IMR-90 (cell line): Measurements from ENCODE around the gene APBB1IP. TPM values are rescaled to one million over a fixed set of nuclear protein-coding genes. Genes with fewer than 3 reads are reported as not detected.

Experiments
- ATAC-seq: fragments of 200-7000 bp; cut with Tn5 transposase; 2 replicates; pipeline ENCODE4 v1.9.1; 2020; ENCODE audit warnings: low read depth, mild to moderate bottlenecking, moderate library complexity
- BruUV-seq: library from RNA; stranded (reverse); fragments of 400-500 nt; replicated peaks from 2 replicates; lab custom pipeline; 2021; lab: Mats Ljungman, UMichigan
- CTCF ChIA-PET: fragments of 300-600 bp; formaldehyde crosslinking; extraction: SDS; loops from one replicate; lab custom pipeline; 2021; ENCODE audit warnings: antibody characterized with exemption; lab: Yijun Ruan, JAX
- POLR2A ChIA-PET: fragments of 300-600 bp; sonication (Branson Sonifier 250); formaldehyde crosslinking; loops from one replicate; lab custom pipeline; 2022; ENCODE audit warnings: antibody characterized with exemption; ENCODE audit not compliant: unreplicated experiment; lab: Charles Lee
- DNase-seq: peaks from one replicate; pipeline ENCODE4 v3.0.0; 2013
- H2AFZ ChIP-seq: replicated peaks from 2 replicates; pipeline ENCODE3; 2013; ENCODE audit warnings: low read length, mild to moderate bottlenecking; ENCODE audit not compliant: poor library complexity
- H2AK5ac ChIP-seq: 2 replicates; pipeline ENCODE4 v1.6.1; 2013; ENCODE audit warnings: low read depth, low read length, inconsistent platforms
- H2AK9ac ChIP-seq: replicated peaks from 2 replicates; pipeline ENCODE3; 2013; ENCODE audit warnings: mild to moderate bottlenecking, low read depth, low read length, moderate library complexity; ENCODE audit not compliant: poor library complexity
- H2BK120ac ChIP-seq: 2 replicates; pipeline ENCODE4 v1.6.1; 2013; ENCODE audit warnings: low read depth, low read length, inconsistent platforms
- H2BK15ac ChIP-seq: 3 replicates; pipeline ENCODE4 v1.6.1; 2013; ENCODE audit warnings: low read depth, low read length, inconsistent platforms
- H2BK20ac ChIP-seq: 2 replicates; pipeline ENCODE4 v1.6.1; 2013; ENCODE audit warnings: low read depth, mild to moderate bottlenecking, inconsistent platforms, low read length, moderate library complexity
- H2BK5ac ChIP-seq: 2 replicates; pipeline ENCODE4 v1.6.1; 2013; ENCODE audit warnings: mild to moderate bottlenecking, low read depth, low read length, inconsistent platforms; ENCODE audit not compliant: poor library complexity, severe bottlenecking
- H3K14ac ChIP-seq: replicated peaks from 2 replicates; pipeline ENCODE4 v1.6.1; 2013; ENCODE audit warnings: low read depth, low read length, inconsistent platforms
- H3K18ac ChIP-seq: 2 replicates; pipeline ENCODE4 v1.6.1; 2013; ENCODE audit warnings: low read depth, low read length, control low read depth
- H3K23ac ChIP-seq: 2 replicates; pipeline ENCODE4 v1.6.1; 2013; ENCODE audit warnings: low read depth, low read length, inconsistent platforms
- H3K27ac ChIP-seq: 2 replicates; pipeline ENCODE4 v1.5.1; 2013; ENCODE audit warnings: mild to moderate bottlenecking, control low read depth, low read length; ENCODE audit not compliant: insufficient read depth
- H3K27me3 ChIP-seq: 2 replicates; pipeline ENCODE4 v1.6.1; 2013; ENCODE audit warnings: low read length; ENCODE audit not compliant: control insufficient read depth, insufficient read depth
- H3K36me3 ChIP-seq: 2 replicates; pipeline ENCODE4 v1.6.1; 2013; ENCODE audit warnings: low read length, mixed read lengths; ENCODE audit not compliant: control insufficient read depth, insufficient read depth
- H3K4ac ChIP-seq: 2 replicates; pipeline ENCODE4 v1.6.1; 2013; ENCODE audit warnings: low read depth, low read length, inconsistent platforms
- H3K4me1 ChIP-seq: 2 replicates; pipeline ENCODE4 v1.6.1; 2013; ENCODE audit warnings: low read length, mixed read lengths; ENCODE audit not compliant: control insufficient read depth, insufficient read depth
- H3K4me2 ChIP-seq: 2 replicates; pipeline ENCODE4 v1.6.1; 2013; ENCODE audit warnings: low read depth, mild to moderate bottlenecking, control low read depth, low read length, moderate library complexity
- H3K4me3 ChIP-seq: 2 replicates; pipeline ENCODE4 v1.5.1; 2013; ENCODE audit warnings: low read depth, mild to moderate bottlenecking, control low read depth, low read length, moderate library complexity; ENCODE audit not compliant: insufficient read depth
- H3K56ac ChIP-seq: 2 replicates; pipeline ENCODE4 v1.6.1; 2013; ENCODE audit warnings: low read length, inconsistent platforms; ENCODE audit not compliant: insufficient read depth; ENCODE audit errors: extremely low read depth
- H3K79me1 ChIP-seq, 2 experiments: 2 replicates each; pipeline ENCODE4 v1.6.1; 2013; ENCODE audit warnings: low read length in 2 of 2, inconsistent platforms in 1 of 2, low read depth in 1 of 2
- H3K9ac ChIP-seq: 2 replicates; pipeline ENCODE4 v1.6.1; 2013; ENCODE audit warnings: low read depth, low read length, control low read depth
- H3K9me1 ChIP-seq: 2 replicates; pipeline ENCODE4 v1.6.1; 2013; ENCODE audit warnings: low read length, inconsistent platforms; ENCODE audit not compliant: insufficient read depth
- H3K9me3 ChIP-seq: 2 replicates; pipeline ENCODE4 v1.6.1; 2013; ENCODE audit warnings: low read length; ENCODE audit not compliant: control insufficient read depth, insufficient read depth
- H4K20me1 ChIP-seq: 2 replicates; pipeline ENCODE4 v1.6.1; 2013; ENCODE audit warnings: low read length, inconsistent platforms; ENCODE audit not compliant: insufficient read depth
- H4K5ac ChIP-seq: 2 replicates; pipeline ENCODE4 v1.6.1; 2013; ENCODE audit warnings: mild to moderate bottlenecking, low read depth, low read length, control low read depth
- H4K8ac ChIP-seq, 2 experiments: 2 replicates each; pipeline ENCODE4 v1.6.1; 2013; ENCODE audit warnings: low read depth in 2 of 2, low read length in 2 of 2, control low read depth in 1 of 2, inconsistent platforms in 1 of 2
- H4K91ac ChIP-seq: 2 replicates; pipeline ENCODE4 v1.6.1; 2013; ENCODE audit warnings: low read depth, low read length, inconsistent platforms; ENCODE audit not compliant: insufficient read depth
- BHLHE40 ChIP-seq: fragments of 150-350 bp; IDR thresholded peaks from 2 replicates; pipeline ENCODE4 v1.6.1; 2016; ENCODE audit warnings: mild to moderate bottlenecking, low read depth, low read length
- CTCF ChIP-seq: conservative IDR thresholded peaks from 2 replicates; pipeline ENCODE4 v1.5.1; 2012; ENCODE audit warnings: mild to moderate bottlenecking, low read depth, low read length, improper control_type of control experiment
- ELK1 ChIP-seq: fragments of 150-350 bp; IDR thresholded peaks from 2 replicates; pipeline ENCODE4 v1.6.1; 2016; ENCODE audit warnings: low read depth, mild to moderate bottlenecking, low read length, moderate library complexity, borderline replicate concordance
- FOS ChIP-seq: fragments of 150-350 bp; IDR thresholded peaks from 2 replicates; pipeline ENCODE4 v1.6.1; 2016; ENCODE audit warnings: low read depth, low read length
- MAFK ChIP-seq: IDR thresholded peaks from 2 replicates; pipeline ENCODE4 v1.6.1; 2012; ENCODE audit warnings: low read depth, low read length, improper control_type of control experiment
- MAZ ChIP-seq: IDR thresholded peaks from 2 replicates; pipeline ENCODE4 v1.6.1; 2012; ENCODE audit warnings: low read depth, mild to moderate bottlenecking, low read length, improper control_type of control experiment, moderate library complexity, borderline replicate concordance
- MXI1 ChIP-seq: IDR thresholded peaks from 2 replicates; pipeline ENCODE4 v1.6.1; 2012; ENCODE audit warnings: low read depth, mild to moderate bottlenecking, low read length, moderate library complexity, borderline replicate concordance
- NFE2L2 ChIP-seq: fragments of 150-350 bp; IDR thresholded peaks from 2 replicates; pipeline ENCODE4 v1.6.1; 2016; ENCODE audit warnings: low read depth, mild to moderate bottlenecking, low read length
- POLR2A ChIP-seq: IDR thresholded peaks from 2 replicates; pipeline ENCODE4 v1.6.1; 2012; ENCODE audit warnings: mild to moderate bottlenecking, low read depth, low read length
- RCOR1 ChIP-seq: IDR thresholded peaks from 2 replicates; pipeline ENCODE4 v1.6.1; 2012; ENCODE audit warnings: mild to moderate bottlenecking, low read length, improper control_type of control experiment; ENCODE audit not compliant: insufficient replicate concordance
- SMC3 ChIP-seq: fragments of 150-350 bp; IDR thresholded peaks from 2 replicates; pipeline ENCODE4 v1.6.1; 2016; ENCODE audit warnings: low read depth, mild to moderate bottlenecking, antibody characterized with exemption, low read length, moderate library complexity
- WGBS, 2 experiments: methylation state at CpG; one replicate each; pipeline versions ENCODE4 v1.1.5 to v1.1.7; 2013; ENCODE audit warnings: missing lambda C conversion rate in 2 of 2; ENCODE audit not compliant: insufficient read length in 1 of 2; ENCODE audit errors: extremely low coverage in 2 of 2; 5-methylcytosine and 5-hydroxymethylcytosine counted together
- dilution Hi-C: fragments of 300-500 bp; cut with HindIII; formaldehyde crosslinking; loops from one replicate; pipeline ENCODE4 v1.14.3; 2018; ENCODE audit warnings: low sequenced_read_pairs; ENCODE audit not compliant: unreplicated experiment
- in situ Hi-C: fragments of 300-500 bp; cut with MboI; formaldehyde crosslinking; loops from 3 replicates; pipeline ENCODE4 v1.14.3; 2019; ENCODE audit warnings: low sequenced_read_pairs, inconsistent platforms, mixed read lengths
- intact Hi-C: fragments of 100-400 bp; cut with micrococcal nuclease; formaldehyde crosslinking; loops from 2 replicates; pipeline ENCODE4 v1.10.0; 2022
- polyA plus RNA-seq, 3 experiments: library from polyadenylated mRNA; depleted of rRNA; stranded (reverse); fragments of >200 nt; gene quantifications; 2 replicates each; pipeline ENCODE4 v1.2.3, GENCODE V29; 2012; ENCODE audit warnings: low replicate concordance in 1 of 3
- total RNA-seq: library from RNA; depleted of rRNA; stranded (reverse); fragments of >200 nt; gene quantifications from 2 replicates; pipeline ENCODE4 v1.2.3, GENCODE V29; 2012

Gene APBB1IP
- total and polyA plus RNA-seq, 2 of the 4 experiments (the other 2 are of a cell fraction) = not detected

- no peaks in the 10 kb centered on the region for H3K27me3 ChIP-seq
- H2AFZ ChIP-seq = no peak overlapping the region
- no peak overlapping the region for H2AK5ac ChIP-seq
- H3K14ac ChIP-seq = no peak overlapping the region
- H2BK120ac ChIP-seq = no peak overlapping the region
- H3K4me1 ChIP-seq = no peaks in the 10 kb centered on the region
- WGBS, 2 experiments = 40% methylated on average over 1 of the region's 5 CpGs; no CpG with 5 or more reads in 1 of the 2 experiments
- no peak overlapping the region for H3K23ac ChIP-seq
- no peak overlapping the region for H4K91ac ChIP-seq
- no peaks in the 10 kb centered on the region for H3K9me1 ChIP-seq
- H2AK9ac ChIP-seq = no peak overlapping the region
- H3K4me3 ChIP-seq = no peak overlapping the region
- no peak overlapping the region for H3K27ac ChIP-seq
- H3K18ac ChIP-seq = no peak overlapping the region
- no peak overlapping the region for H2BK5ac ChIP-seq
- ChIA-PET POLR2A (no interaction called here), CTCF (no interaction called here)
- H2BK15ac ChIP-seq = no peak overlapping the region
- H3K4ac ChIP-seq = no peak overlapping the region
- H3K79me1 ChIP-seq = no peaks in the 10 kb centered on the region
- ATAC-seq = no peak
- no peak overlapping the region for H2BK20ac ChIP-seq
- no peaks in the 10 kb centered on the region for H3K36me3 ChIP-seq
- no peak overlapping the region for H3K4me2 ChIP-seq
- in situ Hi-C loops = no loop called here
- no peaks in the 10 kb centered on the region for H4K20me1 ChIP-seq
- H4K8ac ChIP-seq = no peak overlapping the region
- no peak overlapping the region for H3K9ac ChIP-seq
- DNase-seq = no peak
- no TSS peak for BruUV-seq
- H3K56ac ChIP-seq = no peak overlapping the region
- no peak overlapping the region for H4K5ac ChIP-seq
- dilution Hi-C loops = no loop called here
- intact Hi-C loops = loop anchor here (1.0 to 2.0 kb wide), 2 partner anchors 222 to 1445 kb away; no protein-coding TSS in a partner anchor
- TF ChIP-seq POLR2A (no peak), NFE2L2 (no peak), MAZ (no peak), MAFK (no peak), MXI1 (no peak), FOS (no peak), ELK1 (no peak), CTCF (no peak), RCOR1 (no peak), SMC3 (no peak), BHLHE40 (no peak)
- H3K9me3 ChIP-seq = peaks cover 12% of the 10 kb centered on the region
Measured at GRCh38 chr10:26557641-26558014, 119.5 kb downstream of the APBB1IP start.
